RPMI8226 (cell line): ENCODE measurements around the gene DTYMK.

Experiments used
- DNase-seq: peaks from one replicate; pipeline ENCODE4 v3.0.0-alpha.2; 2015

DTYMK gene

GRCh38 chr2:241645915-241646645 is 40.5 kb downstream of the DTYMK start:
- DNase-seq, result no peak

GRCh38 chr2:241645056-241645914 is 41.3 kb downstream of the DTYMK start:
- DNase-seq, result no peak

GRCh38 chr2:241641631-241642030 is 45.0 kb downstream of the DTYMK start:
- DNase-seq, result no peak

- DNase-seq, result no peak
Measured at GRCh38 chr2:241640165-241640795, 46.3 kb downstream of the DTYMK start.

- no peak for DNase-seq
Measured at GRCh38 chr2:241639385-241639784, 47.2 kb downstream of the DTYMK start.

GRCh38 chr2:241638940-241639339 is 47.7 kb downstream of the DTYMK start:
- no peak for DNase-seq

GRCh38 chr2:241637795-241638660 is 48.6 kb downstream of the DTYMK start:
- DNase-seq, result peak; percentile 37

GRCh38 chr2:241637018-241637794 is 49.4 kb downstream of the DTYMK start, which contains the start of the genes ATG4B and THAP4:
ATG4B (plus strand) TSS chr2:241637693; CDS start chr2:241637715, 22 bp downstream.
THAP4 (minus strand) TSS chr2:241637158; CDS start chr2:241637017, 141 bp downstream.
- DNase-seq, result peak; percentile 87

- DNase-seq, result peak; percentile 51
Measured at GRCh38 chr2:241636182-241637017, 50.2 kb downstream of the DTYMK start.

GRCh38 chr2:241635756-241636155 is 50.9 kb downstream of the DTYMK start:
- peak; percentile 7 for DNase-seq

- no peak for DNase-seq
Measured at GRCh38 chr2:241633561-241633960, 53.1 kb downstream of the DTYMK start.

- DNase-seq, result no peak
Measured at GRCh38 chr2:241632478-241633325, 53.9 kb downstream of the DTYMK start.

GRCh38 chr2:241629762-241630435 is 56.7 kb downstream of the DTYMK start:
- no peak for DNase-seq

GRCh38 chr2:241627675-241628074 is 58.9 kb downstream of the DTYMK start:
- no peak for DNase-seq
